Natural killer cell (primary cell): ENCODE data around the gene TMEM158. TPM values are rescaled to one million over a fixed set of nuclear protein-coding genes. Genes with fewer than 3 reads are reported as not detected.

ENCODE experiments used
- ATAC-seq, 3 donors: fragments of 150-1000 bp in 2 of 3; fragments of 200-7000 bp in 1 of 3; cut with Tn5 transposase; 1 replicate in 1 of 3; 2 replicates in 2 of 3; pipeline ENCODE4 v1.10.0; 2021; ENCODE audit warnings: mild to moderate bottlenecking in 2 of 3, moderate library complexity in 2 of 3
- DNase-seq, 2 donors: peaks; one replicate each; pipeline versions ENCODE4 v3.0.0 to v3.0.0-alpha.2; 2013 to 2021; ENCODE audit warnings: mixed read lengths in 1 of 2
- H3K27ac ChIP-seq: one replicate; pipeline ENCODE4 v1.5.1; 2013; ENCODE audit warnings: mild to moderate bottlenecking, low read length
- H3K27me3 ChIP-seq: one replicate; pipeline ENCODE4 v1.6.1; 2013; ENCODE audit warnings: low read length; ENCODE audit not compliant: control insufficient read depth, insufficient read depth
- H3K36me3 ChIP-seq: one replicate; pipeline ENCODE4 v1.6.1; 2013; ENCODE audit warnings: low read length; ENCODE audit not compliant: control insufficient read depth, insufficient read depth
- H3K4me1 ChIP-seq: one replicate; pipeline ENCODE4 v1.6.1; 2013; ENCODE audit warnings: low read length; ENCODE audit not compliant: control insufficient read depth, insufficient read depth
- H3K4me3 ChIP-seq: one replicate; pipeline ENCODE4 v1.5.1; 2013; ENCODE audit warnings: low read length
- H3K9me3 ChIP-seq: one replicate; pipeline ENCODE4 v1.6.1; 2013; ENCODE audit warnings: low read length; ENCODE audit not compliant: control insufficient read depth, insufficient read depth
- H3K27ac Mint-ChIP-seq, 2 donors: one replicate each; pipeline ENCODE4 v1.8.0; 2022; ENCODE audit warnings: mild to moderate bottlenecking in 2 of 2, mixed read lengths in 2 of 2, moderate library complexity in 1 of 2
- H3K27me3 Mint-ChIP-seq, 2 donors: one replicate each; pipeline ENCODE4 v1.8.0; 2022; ENCODE audit warnings: low read depth in 2 of 2, mixed read lengths in 2 of 2
- H3K36me3 Mint-ChIP-seq: one replicate; pipeline ENCODE4 v1.8.0; 2022; ENCODE audit warnings: mixed read lengths
- H3K4me1 Mint-ChIP-seq, 2 donors: one replicate each; pipeline ENCODE4 v1.8.0; 2022; ENCODE audit warnings: mixed read lengths in 2 of 2
- H3K4me3 Mint-ChIP-seq: one replicate; pipeline ENCODE4 v1.8.0; 2022; ENCODE audit warnings: mild to moderate bottlenecking, moderate library complexity, mixed read lengths
- H3K9me3 Mint-ChIP-seq, 2 donors: one replicate each; pipeline ENCODE4 v1.8.0; 2022; ENCODE audit warnings: mixed read lengths in 2 of 2
- WGBS: methylation state at CpG from one replicate; pipeline ENCODE4 v1.1.7; 2013; ENCODE audit warnings: missing lambda C conversion rate; ENCODE audit not compliant: insufficient coverage; 5-methylcytosine and 5-hydroxymethylcytosine counted together
- intact Hi-C: fragments of 100-400 bp; cut with micrococcal nuclease; formaldehyde crosslinking; loops from one replicate; pipeline ENCODE4 v1.14.2; 2022
- total RNA-seq, 4 donors: library from RNA; stranded (reverse); fragments of 120-200 nt in 1 of 4; gene quantifications; one replicate each; pipeline versions ENCODE4 v1.2.3 to v1.2.4, GENCODE V29; 2013 to 2022
- TF ChIP-seq, protein P1 (sequence below): fragments of 200-600 bp; IDR thresholded peaks from one replicate; pipeline ENCODE4 v1.8.0; 2022; ENCODE audit warnings: antibody characterized with exemption

Gene TMEM158
- total RNA-seq, 3 donors from 2014 or later (not counting 1 experiment from before 2014, with no cell fraction given): 0.40 to 0.47 TPM; not detected in 1

DNA sequence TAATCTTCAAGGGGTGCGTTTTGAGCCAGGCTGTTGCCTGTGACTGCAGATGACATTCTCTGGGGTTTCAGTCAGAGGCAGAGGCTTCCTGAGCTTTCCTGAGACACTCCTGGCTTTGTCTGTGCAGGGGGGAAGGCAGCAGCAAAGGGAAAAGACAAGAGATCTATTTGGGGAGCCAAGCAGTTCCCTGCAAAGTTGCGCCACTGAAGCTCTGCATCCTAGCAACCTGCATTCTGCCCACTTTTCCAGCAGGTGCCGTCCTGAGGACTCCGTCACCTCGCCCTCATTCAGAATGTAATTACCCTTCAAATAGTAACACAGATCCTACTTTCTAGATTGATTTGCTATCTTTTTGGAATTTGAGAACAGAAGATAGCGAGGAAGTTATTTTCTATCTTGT lies 1.9 kb upstream of the TMEM158 start:
- Histone ChIP-seq H3K4me3 (no peak overlapping the region), H3K27me3 (peaks cover 27% of the 10 kb centered on the region), H3K9me3 (no peaks in the 10 kb centered on the region), H3K4me1 (peaks cover 12% of the 10 kb centered on the region), H3K27ac (no peak overlapping the region), H3K36me3 (no peaks in the 10 kb centered on the region)
- no peaks in the 10 kb centered on the region for H3K9me3 Mint-ChIP-seq
- TF ChIP-seq, protein P1, sequence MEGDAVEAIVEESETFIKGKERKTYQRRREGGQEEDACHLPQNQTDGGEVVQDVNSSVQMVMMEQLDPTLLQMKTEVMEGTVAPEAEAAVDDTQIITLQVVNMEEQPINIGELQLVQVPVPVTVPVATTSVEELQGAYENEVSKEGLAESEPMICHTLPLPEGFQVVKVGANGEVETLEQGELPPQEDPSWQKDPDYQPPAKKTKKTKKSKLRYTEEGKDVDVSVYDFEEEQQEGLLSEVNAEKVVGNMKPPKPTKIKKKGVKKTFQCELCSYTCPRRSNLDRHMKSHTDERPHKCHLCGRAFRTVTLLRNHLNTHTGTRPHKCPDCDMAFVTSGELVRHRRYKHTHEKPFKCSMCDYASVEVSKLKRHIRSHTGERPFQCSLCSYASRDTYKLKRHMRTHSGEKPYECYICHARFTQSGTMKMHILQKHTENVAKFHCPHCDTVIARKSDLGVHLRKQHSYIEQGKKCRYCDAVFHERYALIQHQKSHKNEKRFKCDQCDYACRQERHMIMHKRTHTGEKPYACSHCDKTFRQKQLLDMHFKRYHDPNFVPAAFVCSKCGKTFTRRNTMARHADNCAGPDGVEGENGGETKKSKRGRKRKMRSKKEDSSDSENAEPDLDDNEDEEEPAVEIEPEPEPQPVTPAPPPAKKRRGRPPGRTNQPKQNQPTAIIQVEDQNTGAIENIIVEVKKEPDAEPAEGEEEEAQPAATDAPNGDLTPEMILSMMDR: no peak
- intact Hi-C loops: no loop called here
- DNase-seq: no peak
- H3K4me3 Mint-ChIP-seq: no peak overlapping the region
- H3K4me1 Mint-ChIP-seq: peaks cover 6 to 8% of the 10 kb centered on the region in 2 donors
- H3K27me3 Mint-ChIP-seq: peaks cover 53 to 84% of the 10 kb centered on the region in 2 donors
- H3K36me3 Mint-ChIP-seq: no peaks in the 10 kb centered on the region
- no peak overlapping the region for H3K27ac Mint-ChIP-seq
- 96% methylated on average over 6 of the region's 6 CpGs for WGBS
- ATAC-seq: no peak

DNA sequence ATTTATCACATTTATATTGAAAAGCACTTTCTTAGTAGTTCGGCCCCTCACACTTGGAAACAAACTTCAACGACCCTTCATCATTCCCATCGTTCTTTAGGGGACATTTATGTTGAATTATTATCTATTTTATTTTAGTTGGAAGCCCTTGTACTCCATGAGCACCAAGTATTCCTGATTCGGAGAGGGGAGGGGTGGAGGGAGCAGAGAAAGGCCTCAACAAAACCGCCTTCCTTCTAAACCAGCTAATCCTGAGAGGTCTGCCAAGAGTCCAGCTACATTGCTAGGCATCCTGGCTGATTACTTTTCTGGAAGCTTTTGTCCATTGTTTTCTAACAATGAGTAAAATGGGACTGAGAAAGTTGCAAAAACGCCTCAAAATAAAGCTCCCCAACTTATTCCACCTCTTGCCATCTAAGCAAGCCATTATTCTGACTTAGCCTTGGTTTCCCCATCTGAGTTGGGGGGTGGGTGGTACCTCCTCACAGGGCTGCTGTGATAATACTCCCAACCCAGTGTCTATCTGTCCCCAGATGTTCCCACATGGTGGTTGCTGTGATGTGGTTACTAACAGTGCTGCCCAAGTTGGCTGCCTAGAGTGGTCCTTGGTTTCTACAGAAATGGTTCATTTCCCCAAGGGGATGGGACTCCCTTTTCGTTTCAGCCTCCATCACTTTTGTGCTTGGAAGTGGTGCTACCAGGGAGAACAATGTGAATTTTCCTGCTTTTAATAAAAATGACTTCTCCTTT lies 1.2 kb upstream of the TMEM158 start:
- H3K27ac Mint-ChIP-seq: no peak overlapping the region
- H3K9me3 Mint-ChIP-seq: no peaks in the 10 kb centered on the region
- Histone ChIP-seq H3K4me3 (no peak overlapping the region), H3K4me1 (peaks cover 12% of the 10 kb centered on the region), H3K27me3 (peaks cover 29% of the 10 kb centered on the region), H3K27ac (no peak overlapping the region), H3K36me3 (no peaks in the 10 kb centered on the region), H3K9me3 (no peaks in the 10 kb centered on the region)
- TF ChIP-seq, protein P1: no peak
- peaks cover 59 to 84% of the 10 kb centered on the region in 2 donors for H3K27me3 Mint-ChIP-seq
- 86% methylated on average over 3 of the region's 7 CpGs for WGBS
- DNase-seq: no peak
- H3K4me3 Mint-ChIP-seq: peak overlapping the region; percentile 59
- intact Hi-C loops: no loop called here
- ATAC-seq: no peak
- H3K4me1 Mint-ChIP-seq: peaks cover 6 to 8% of the 10 kb centered on the region in 2 donors
- H3K36me3 Mint-ChIP-seq: no peaks in the 10 kb centered on the region

DNA sequence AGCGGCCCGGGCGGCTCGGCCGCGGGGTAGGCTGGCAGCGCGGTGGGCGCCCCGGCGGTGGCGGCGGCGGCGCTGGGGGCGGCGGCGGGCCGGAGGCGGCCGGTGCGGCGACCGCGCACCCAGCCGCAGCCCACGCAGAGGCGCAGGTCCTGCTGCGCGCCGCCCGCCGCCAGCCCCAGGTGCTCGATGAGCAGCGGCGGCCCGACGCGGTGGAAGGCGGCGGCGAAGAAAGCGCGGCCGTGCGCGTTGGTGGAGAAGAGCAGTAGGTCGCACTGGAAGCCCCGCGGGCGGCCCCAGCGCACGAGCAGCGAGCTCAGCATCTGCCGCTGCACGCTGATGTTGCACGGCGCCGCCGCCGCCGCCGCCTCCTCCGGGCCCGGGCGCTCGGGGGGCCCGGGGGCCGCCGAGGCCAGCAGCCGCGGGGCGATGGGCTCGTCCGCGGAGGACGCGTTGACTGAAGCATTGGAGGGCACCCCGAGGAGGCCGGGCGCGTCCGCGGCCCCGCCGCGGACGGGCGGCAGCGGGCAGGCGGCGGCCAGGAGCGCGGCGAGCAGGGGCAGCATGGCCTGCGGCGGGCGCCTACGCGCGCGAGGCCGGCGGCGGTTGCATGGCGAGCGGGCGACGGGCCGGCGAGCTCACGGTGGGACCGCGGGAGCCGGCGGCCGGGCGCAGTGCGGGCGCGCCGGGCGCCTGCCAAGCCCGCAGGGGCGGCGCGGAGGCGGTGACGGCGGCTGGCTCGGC lies 452 bp downstream of the TMEM158 start:
- H3K4me1 ChIP-seq: peaks cover 12% of the 10 kb centered on the region
- Mint-ChIP-seq H3K27ac (no peak overlapping the region), H3K4me1 (peaks cover 6 to 8% of the 10 kb centered on the region in 2 donors), H3K4me3 (peak overlapping the region; percentile 58), H3K9me3 (no peaks in the 10 kb centered on the region), H3K36me3 (no peaks in the 10 kb centered on the region), H3K27me3 (peaks cover 62 to 81% of the 10 kb centered on the region in 2 donors)
- TF ChIP-seq, protein P1: no peak
- ATAC-seq: peak; percentile 19 to 53 (median 37)
- no peaks in the 10 kb centered on the region for H3K9me3 ChIP-seq
- no peak overlapping the region for H3K4me3 ChIP-seq
- peaks cover 32% of the 10 kb centered on the region for H3K27me3 ChIP-seq
- intact Hi-C loops: no loop called here
- peak in 1 of 2 donors; percentile 62 for DNase-seq
- under 1% methylated on average over 131 of the region's 131 CpGs for WGBS
- H3K36me3 ChIP-seq: no peaks in the 10 kb centered on the region
- no peak overlapping the region for H3K27ac ChIP-seq
